Mucosa of gallbladder (tissue), 1 donor: ENCODE measurements around the gene SLC38A9. TPM values are rescaled to one million over a fixed set of nuclear protein-coding genes. Genes with fewer than 3 reads are reported as not detected.
"Not testable (repeated sequence)": the region's sequence is repeated elsewhere in the genome, so short reads cannot be mapped to it uniquely, and the experiment has no call there.

ENCODE experiments used
- DNase-seq: peaks from one replicate; pipeline ENCODE4 v3.0.0-alpha.2; 2020; ENCODE audit warnings: low spot score
- total RNA-seq: library from RNA; stranded (reverse); gene quantifications from one replicate; pipeline ENCODE4 v1.2.1, GENCODE V29; 2021
- donor health status: DM: no; HTN: no; CAD: no.

SLC38A9 gene
- total RNA-seq, 1 donor from 2014 or later = 25.4 TPM

DNA sequence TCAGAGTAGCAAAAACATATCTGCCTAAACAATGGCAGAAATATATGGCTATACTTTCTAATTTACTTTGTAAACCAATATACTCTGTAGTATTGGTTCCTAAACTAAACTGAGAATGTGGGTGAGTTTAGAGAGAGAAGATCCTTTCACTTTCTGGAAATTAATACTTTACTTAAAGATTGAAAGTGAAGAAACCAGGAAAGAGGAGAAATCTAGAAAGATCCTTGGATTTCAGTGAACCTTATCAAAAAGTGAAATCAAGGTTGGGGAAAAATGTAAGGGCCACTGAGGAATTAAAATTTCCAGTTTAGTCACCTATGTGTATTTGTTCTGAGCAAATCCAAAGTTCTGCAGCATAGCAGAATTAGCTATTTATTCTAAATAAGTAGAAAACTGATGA lies 5.9 kb downstream of the SLC38A9 start:
- no peak for DNase-seq

GRCh38 chr5:55702598-55703345 lies 9.4 kb downstream of the SLC38A9 start:
- DNase-seq = no peak

DNA sequence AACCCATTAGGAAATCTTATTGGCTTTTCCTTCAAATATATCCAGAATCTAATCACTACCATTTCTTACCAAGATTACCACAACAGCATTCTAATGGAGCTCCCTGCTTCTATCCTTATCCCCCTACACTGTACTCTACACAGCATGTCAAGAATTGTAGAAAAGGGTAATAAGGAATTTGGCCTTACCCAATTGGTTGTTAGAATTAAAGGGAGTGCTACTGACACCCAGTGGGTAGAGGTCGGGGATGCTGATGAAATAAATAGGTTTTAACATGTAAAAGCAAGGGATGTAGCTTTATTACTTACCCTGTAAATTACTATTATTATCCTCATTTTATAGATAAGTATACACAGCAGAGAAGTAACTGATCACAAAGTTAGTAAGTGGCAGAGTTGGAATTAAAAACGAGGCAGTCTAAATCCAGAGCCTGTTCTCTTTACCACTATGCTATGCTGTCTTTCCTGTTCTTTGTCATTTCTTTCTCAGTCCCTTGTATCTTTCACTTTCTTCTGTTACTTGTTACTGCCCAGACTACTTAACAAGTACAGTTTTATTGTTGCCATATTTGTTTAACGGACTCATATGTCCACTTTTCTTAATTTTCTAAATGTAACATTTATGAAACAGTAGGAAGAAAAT lies 10.5 kb downstream of the SLC38A9 start:
- no peak for DNase-seq

DNA sequence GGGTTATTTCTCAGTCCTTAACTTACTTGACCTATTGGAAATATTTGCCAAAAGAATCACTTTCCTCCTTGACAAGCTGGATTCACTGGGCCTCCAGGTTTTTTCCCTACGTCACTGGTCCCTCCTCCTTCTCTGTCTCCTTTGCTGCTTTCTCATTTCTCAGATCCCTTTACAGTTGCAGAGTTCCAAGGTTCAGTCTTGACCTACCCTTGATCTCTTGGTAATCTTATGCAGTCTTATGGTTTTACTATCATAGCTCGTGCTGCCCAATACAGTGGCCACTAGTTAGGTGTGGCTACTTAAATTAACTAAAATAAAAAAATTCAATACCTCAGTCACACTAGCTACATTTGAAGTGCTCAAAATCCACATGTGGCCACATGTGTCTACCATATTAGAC lies 11.4 kb downstream of the SLC38A9 start:
- DNase-seq = no peak

GRCh38 chr5:55699041-55699688 lies 13.0 kb downstream of the SLC38A9 start:
- DNase-seq = no peak

GRCh38 chr5:55696704-55697103 lies 15.4 kb downstream of the SLC38A9 start:
- not testable (repeated sequence) for DNase-seq

DNA sequence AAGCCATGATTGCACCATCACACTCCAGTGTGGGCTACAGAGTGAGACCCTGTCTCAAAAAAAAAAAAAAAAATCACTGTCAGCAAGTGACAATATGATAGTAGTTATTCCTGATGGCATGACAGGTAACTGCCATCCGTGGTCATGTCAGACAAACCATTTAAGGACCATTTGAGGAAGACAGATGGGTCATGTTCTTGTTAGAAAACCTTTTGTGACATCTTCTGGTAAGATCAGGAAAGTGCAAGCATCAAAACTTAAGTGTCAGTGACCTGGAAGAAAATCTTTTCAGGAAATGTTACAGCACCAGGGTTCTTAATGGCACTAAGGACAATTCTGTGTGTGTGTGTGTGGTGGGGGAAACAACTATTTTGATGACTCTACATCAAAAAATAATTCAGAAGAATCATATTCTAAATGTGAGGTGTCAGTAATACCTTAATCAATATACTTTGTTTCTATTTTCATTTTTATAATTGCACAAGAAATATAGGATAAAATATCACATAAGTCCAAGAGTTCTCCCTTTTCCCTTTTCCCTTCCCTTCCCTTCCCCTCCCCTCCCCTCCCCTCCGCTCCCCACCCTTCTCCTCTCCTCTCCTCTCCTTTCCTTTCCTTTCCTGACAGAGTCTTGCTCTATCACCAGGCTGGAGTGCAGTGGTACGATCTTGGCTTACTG lies 17.8 kb downstream of the SLC38A9 start:
- DNase-seq = no peak

GRCh38 chr5:55692509-55692908 lies 19.6 kb downstream of the SLC38A9 start:
- no peak for DNase-seq

- no peak for DNase-seq
Observed at GRCh38 chr5:55692106-55692417, 20.1 kb downstream of the SLC38A9 start.

DNA sequence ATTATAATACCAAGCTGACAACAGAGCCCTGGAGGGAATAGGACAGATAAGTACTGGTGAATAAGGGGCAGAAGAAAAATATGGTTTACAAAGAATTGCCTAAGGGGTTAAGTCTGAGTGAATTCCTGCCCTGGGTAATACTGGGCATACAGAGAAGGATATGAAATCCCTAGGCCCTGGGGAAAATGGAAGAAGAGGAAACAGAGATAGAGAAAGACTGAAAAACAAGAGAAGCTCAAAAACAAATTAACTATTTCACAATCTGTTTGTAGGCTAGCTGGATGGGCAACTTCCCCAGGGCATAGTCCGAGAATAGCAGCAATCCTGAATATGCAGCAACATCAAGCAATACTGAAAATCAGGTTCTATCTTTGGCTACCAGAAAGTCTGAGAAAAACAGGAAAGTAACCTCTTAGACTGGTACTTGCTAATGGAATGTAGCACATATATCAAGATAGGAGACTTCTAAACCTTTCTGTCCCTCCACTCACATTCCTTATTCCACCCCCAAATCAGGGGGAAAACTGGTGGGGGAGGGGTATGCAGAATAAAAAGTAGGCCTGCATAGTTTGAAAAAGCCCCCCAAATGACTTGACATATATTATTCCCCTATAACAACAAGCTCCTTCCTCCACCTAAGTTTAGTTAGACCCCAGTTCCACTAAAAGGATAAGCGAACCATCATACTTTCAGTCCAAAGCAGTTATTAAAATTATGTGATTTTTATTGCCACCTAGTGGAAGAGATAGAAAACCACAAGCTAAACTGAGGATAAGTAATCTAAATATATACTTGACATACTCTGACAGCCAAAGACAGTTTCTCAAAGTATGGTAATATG lies 20.6 kb downstream of the SLC38A9 start:
- DNase-seq = no peak

DNA sequence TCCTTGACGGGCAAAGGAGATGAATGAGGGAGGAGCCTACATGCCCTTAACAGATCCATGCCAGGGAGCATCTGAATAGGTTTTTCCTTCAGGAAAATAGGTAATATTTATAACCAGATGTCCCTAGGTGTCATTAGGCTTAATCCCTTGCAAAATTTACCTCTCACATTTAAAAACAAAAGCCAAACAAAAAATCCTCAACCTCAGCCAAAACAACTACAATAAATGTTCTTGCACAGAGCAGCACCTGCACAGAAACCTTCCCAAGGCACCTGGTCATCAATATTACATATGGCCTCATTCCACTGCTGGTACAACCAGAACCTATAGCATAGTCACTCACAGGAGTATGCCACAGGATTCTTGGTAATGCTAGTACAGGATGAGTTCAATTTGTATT lies 30.1 kb downstream of the SLC38A9 start:
- no peak for DNase-seq

- DNase-seq = no peak
Observed at GRCh38 chr5:55681301-55681700, 30.8 kb downstream of the SLC38A9 start.

DNA sequence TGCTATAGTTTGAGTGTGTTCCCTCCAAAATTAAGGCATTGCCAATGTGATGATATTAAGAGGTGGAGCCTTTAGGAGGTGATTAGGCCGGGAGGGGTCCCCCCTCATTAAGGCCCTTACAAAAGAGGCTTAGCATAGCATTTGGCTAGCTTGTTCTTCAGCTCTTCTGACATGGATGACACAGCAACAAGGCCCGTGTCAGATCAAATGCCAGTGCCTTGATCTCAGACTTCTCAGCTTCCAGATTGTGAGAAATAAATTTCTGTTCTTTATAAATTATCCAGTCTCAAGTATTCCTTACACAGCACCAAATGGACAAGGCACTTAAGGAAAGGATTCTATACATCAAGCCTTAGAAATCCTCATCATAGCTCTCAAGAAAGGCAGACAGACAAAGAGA lies 31.8 kb downstream of the SLC38A9 start:
- no peak for DNase-seq

DNA sequence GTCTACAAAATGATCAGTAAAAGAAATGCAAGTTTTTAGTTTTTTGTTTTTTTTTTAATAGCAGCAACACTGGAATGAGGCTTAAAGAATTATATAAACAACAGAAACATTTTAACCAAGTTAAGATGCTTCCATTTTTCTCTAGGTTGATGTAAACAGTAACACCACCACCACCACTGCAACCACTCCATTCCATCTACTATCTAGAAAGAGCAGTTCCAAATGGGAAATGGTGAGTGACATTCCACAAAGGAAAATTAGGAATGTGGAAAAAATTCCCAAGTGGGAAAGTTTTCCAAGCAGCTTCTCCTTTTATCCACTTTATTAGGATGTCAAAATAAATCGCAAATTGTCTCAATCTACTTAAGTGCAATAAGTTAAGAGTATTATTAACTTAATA lies 32.6 kb downstream of the SLC38A9 start:
- no peak for DNase-seq

GRCh38 chr5:55675119-55675518 lies 37.0 kb downstream of the SLC38A9 start:
- DNase-seq = no peak

DNA sequence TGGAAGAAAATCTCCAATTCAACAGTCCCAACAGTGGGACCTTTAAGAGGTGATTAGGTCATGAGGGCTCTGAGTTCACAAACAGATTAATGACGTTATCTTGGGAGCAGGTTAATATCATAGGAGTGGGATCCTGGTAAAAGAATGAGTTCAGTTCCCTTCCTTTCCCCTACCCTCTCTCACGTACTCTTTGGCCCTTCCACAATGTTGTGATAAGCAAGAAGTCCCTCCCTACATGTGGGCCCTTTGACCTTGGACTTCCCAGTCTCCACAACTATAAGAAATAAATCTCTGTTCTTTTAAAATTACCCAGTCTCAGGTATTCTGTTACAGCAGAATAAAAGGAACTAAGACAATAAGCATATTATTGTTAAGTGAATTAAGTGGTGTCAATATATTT lies 37.8 kb downstream of the SLC38A9 start:
- no peak for DNase-seq

DNA sequence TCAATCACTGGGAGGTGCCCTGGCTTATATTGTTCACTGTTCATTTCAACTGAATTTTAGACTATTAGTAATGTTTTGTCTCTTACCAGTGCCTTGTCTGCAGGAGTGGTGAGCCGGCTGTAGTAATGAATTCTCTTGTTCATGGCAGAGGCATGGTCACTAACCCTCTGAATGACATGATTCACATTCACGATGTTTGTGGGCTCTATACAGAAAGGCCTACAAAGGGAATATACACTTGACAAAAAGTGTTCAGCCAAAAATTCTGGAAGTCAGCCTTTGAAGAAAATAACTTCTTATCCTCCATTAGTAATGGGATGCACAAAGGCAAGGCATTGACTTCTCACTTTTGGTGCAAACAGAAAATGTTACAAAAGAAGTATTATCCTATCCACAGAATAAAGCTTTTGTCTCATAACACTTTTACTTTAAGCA lies 39.6 kb downstream of the SLC38A9 start:
- DNase-seq = no peak

DNA sequence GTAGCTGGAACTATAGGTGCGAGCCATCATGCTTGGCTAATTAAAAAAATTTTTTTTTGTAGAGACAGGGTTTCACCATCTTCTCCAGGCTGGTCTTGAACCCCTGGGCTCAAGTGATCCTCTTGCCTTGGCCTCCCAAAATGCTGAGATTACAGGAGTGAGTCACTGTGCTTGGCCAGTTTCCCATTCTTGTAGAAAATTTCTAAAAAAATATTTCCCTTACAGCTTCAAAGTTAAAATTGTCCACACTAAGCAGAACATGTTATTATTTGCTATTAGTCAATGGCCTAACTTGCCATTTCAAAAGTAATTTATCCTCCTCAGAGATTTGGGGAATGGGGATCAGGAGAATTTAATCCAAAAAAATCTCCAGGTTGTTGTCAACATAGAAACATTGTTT lies 40.1 kb downstream of the SLC38A9 start:
- DNase-seq = no peak

DNA sequence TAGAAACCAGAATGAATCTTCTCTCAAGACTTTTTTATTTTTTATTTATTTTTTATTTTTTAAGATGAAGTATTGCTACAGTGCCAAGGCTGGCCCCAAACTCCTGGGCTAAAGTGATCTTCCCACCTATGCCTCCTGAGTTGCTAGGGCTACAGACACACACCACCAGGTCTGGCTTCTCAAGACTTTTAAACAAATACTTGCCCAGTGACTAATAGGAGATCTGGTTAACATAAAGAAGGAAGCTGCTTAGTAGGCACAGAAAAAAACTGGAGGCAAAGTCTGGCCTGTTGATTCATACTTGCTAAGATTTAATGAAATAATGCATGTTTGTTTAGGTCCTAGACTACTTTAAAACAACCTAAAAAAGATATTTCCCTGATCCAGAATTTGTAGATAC lies 43.8 kb downstream of the SLC38A9 start:
- no peak for DNase-seq

DNA sequence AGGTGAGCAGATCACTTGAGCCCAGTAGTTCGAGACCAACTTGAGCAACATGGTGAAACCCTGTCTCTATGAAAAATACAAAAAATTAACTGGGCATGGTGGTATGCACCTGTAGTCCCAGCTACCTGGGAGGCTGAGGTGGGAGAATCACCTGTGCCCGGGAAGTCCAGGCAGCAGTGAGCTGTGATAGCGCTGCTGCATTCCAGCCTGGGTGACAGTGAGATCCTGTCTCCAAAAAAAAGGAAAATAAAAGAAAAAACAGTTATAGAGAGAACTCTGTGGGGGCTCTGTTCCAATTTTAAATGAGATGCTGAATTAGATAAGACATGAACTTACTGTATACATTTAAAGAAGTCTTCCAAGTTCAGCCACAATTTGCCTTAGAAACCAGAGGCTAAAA lies 44.2 kb downstream of the SLC38A9 start:
- DNase-seq = no peak

GRCh38 chr5:55665065-55665464 lies 47.1 kb downstream of the SLC38A9 start:
- no peak for DNase-seq

DNA sequence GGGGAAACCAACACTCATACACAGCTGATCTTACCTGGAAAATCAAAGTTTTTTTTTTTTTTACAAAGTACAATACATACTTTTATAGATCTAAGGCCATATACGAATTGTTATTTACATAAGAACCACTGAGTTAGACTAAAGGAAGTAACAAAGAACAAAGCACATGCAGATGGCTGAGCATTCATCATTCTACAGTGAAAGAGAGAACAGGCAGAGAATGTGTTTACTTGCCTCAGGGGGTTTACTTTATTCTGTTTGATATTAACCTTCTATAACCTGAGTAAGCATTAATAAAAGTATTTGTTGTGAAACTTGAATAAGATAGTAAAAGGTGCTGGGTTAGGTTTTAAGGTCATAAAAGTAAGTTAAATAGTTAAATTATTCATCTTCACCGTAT lies 54.7 kb downstream of the SLC38A9 start:
- no peak for DNase-seq
